Measurements from ENCODE around the gene HNRNPC.
"Not testable (repeated sequence)": the region's sequence is repeated elsewhere in the genome, so short reads cannot be mapped to it uniquely, and the experiment has no call there.

- TF ChIP-seq POLR2AphosphoS2 (conservative IDR thresholded peaks at IDR 0.05; ENCODE audit: low read length); POLR2A (IDR thresholded peaks at IDR 0.05; ENCODE audit: low read length); CTCF (IDR thresholded peaks at IDR 0.05); MYC (IDR thresholded peaks at IDR 0.05; ENCODE audit: borderline replicate concordance, low read length); MAX (IDR thresholded peaks at IDR 0.05); MAZ (IDR thresholded peaks at IDR 0.05; ENCODE audit: borderline replicate concordance, low read depth, low read length); JUNB (IDR thresholded peaks at IDR 0.05); HDAC2 (IDR thresholded peaks at IDR 0.05); CHD2 (IDR thresholded peaks at IDR 0.05; ENCODE audit: low read length, partially characterized antibody): not testable (repeated sequence)
These were observed 3.4 kb upstream of the HNRNPC start for GRCh38 chr14:21272661-21273060.
